D341Med (cell line): ENCODE data around the gene MAP4K3.

Experiments used
- DNase-seq: peaks from one replicate; pipeline ENCODE4 v3.0.0; 2012; ENCODE audit warnings: low spot score

Gene MAP4K3

DNA sequence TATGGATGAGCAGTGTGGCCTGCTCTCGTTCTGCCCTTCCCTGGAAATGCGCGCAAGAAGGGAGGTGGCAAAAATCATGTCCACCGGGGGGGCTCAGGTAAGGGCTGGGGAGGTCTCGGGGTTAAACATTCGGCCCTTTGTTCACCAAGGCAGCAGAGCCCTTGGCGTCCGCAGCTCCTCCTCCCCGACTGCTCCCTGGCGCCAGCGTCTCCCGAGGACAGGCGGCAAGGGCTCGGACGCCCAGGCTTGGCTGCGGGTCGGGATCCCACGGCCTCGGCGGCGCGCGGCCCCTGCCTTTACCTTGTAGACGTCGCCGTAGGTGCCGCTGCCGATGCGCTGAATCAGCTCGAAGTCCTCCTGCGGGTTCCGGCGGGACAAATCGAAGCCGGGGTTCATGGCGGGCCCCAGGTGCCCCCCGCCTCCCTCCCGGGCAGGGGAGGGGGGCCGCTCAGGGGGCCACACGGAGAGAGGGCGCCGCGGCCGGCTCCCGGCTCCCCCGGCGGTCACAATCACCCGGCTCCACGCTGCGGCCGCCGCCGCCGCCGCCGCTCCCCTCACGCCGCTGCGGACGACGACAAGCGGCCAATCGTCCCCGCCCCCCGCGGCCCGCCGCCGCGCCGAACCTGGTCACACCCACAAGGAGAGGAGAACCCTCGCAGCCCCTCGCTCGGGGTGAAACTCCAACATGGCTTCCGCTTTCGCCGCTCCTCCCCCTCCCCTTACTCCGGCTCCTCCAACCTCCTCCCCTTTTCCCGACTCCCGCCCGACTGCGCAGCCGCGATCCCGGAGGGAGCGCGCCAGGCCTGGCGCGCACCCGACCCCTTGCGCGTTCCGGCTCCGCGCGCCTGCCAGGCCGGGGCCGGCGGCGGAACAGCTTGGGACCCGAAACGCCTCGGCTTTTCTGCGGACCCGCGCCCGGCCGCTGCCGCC is at the start of gene MAP4K3:
Gene MAP4K3 (minus strand): TSS at position 694 of the 930 bp plus-strand sequence. CDS start 298 bp downstream, at position 396.
- peak; percentile 98 for DNase-seq

DNA sequence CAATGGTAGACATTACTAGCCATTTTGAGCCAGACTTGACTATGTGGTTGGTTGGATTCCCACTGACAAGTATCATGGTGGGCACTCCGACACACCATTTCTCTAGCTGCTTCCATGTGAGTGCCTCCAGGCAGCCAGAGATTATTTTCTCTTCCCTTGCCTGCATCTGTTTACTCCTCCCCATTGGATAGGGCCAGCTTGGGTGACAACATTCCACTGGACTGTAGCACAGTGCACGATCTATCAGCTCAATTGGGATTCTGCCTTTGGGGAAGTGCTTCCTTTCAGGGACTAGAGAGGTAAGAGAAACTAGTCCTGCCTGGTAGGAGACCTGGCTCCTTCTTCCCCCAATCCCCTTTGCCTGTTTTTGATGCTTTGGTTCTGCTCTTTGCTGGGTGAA is 49.0 kb upstream of the MAP4K3 start:
- DNase-seq: no peak

DNA sequence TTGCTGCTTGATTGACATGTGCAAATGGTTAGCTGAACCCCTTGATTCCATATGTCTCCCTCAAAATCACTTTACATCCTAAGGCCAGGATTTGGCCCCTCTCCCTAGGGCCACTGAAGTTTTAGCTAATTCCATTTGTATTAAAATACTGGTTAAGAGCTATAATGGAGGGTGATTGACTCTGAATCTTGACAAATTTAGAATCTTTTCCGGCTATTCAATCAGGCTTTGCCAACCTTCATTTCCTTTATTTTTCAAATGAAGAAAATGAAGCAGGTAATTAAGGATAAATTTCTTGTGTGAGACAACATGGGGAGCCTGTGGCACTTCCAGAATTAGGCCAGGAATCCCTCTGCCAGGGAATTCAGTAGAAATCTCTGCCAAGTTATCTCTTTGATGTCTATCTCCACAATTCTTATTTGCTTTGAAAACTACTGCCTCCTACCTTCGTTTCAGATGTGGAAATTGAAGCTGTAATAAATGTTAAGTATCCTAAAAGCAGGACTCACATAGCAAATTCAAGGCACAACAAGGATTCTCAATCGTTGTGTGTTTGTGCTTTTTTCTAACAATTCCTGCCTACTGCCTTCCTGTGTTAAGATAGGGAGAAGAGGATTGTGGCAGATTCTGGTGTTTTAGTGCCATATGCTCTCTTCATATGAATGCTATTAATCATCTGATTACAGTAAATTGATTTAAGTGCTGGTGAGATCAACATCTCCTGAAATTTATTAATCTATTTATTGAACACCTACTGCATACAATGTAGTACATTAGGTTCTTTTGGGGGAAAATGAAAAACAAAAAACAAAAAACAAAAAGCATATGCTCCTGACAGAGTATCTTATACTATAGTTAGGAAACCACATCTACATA is 47.8 kb upstream of the MAP4K3 start:
- DNase-seq: no peak

DNA sequence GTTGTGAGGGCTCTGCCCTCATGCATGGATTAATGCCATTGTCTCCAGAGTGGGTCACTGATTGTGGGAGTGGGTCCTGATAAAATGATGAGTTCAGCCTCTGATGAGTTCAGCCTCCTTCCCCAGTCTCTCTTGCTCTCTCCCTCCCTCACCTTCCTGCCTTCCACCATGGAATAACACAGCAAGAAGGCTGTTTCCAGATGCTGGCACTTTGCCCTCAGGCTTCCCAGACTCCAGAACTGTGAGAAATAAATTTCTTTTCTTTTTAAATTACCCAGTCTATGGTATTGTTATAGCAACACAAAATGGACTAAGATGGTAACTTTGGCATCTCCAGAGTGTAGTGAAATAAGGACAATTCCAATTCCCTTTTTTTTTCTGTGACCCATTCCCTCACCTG is 47.1 kb upstream of the MAP4K3 start:
- no peak for DNase-seq

DNA sequence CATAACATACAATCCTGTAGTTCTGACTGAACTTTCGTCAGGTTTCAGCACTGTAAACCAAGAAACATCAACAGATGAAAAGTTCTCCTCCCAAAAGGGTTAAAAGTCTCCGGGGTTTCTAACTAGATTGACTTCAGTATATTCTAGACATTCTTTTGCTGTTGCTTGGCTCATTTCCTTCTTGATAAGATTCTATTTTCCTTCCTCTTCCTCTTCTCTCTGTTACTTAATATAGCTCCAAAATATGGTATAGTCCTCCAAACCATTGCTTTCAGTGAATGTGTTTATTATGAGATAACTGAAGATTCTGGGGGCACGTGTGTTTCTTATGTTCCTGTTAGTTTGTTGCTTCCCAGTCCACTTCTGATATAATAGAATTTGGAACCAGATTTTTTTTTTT is 46.4 kb upstream of the MAP4K3 start:
- DNase-seq: no peak

DNA sequence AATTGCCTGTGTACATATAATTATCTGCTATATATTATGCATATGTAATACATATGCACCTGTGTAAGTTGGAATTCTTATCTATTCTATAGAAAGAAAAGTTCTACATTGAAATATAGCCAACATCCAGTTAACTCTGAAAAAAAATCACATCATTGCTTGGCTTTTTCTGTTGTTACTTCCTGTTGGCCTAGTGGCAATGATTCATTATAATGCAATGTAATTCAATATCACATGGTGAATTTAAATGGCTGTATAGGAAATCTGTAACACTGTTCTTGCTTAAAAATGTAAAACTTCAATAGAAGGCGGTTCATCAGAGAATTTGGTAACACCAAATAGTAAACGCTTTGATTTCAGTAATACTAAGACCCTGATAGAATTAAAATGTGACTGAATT is 44.5 kb upstream of the MAP4K3 start:
- no peak for DNase-seq

DNA sequence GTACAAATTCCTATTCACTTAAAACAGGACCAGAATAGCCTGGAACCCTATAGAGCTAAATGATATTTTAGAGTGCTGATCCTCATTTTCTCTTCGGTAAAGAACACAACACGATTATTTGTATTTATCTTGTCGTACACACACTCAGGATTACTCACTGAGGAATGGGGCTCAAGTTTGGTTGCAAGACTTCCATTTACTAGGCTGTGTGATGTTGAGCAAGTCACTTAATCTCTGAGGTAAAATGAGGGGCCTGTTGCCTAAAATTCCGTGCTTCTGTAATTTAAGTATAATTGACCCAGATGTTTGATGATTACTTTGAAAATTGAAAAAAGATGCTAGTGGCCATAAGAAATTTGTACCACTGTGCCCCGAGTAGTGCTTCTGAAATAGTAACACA is 42.6 kb upstream of the MAP4K3 start:
- DNase-seq: no peak

DNA sequence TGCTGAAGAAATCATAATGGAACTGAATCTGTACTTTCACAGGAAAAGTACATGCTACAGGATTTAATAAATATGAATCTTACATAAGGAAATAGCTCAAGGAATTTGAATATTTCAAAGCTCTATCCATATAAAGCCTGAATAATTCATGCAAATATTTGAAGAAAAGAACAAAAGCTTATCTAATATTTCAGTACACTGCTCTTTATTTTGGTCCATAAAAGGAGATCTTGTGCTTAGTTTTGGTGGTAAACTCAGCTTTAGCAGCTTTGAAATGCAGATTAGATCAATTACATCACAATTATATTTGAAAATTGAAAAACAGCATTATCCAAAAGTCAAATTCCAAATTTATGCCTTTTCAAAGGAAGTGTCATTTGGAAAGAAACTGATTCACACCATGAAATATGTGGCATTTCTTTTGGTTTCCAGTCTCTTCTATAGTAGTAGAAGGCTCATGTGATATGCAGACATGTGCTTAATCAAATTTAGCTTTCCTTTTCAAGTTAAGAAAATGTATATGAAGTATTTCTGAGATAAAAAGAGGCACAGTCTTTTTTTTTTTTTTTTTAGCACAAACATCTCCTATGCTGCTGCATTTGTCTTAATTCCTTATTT is 42.1 kb upstream of the MAP4K3 start:
- DNase-seq: no peak

DNA sequence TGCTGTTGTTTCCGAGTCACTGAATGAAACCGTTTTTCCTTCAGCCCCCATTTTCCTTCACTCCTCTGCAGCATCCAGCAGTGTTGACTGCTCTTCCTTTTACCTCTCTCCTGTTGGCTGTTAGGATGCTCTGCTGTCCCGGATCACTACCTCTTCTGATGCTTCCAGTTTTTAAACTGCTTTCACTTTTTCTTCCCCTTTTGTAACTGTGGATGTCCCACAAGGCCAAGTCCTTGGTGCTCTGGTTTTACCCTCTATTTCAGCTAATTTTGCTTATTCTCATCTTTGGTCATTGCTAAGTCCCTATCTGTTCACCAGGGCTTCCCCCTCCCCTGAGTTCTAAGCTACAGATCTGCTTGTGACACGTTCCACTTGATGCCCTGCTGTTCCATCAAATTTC is 39.4 kb upstream of the MAP4K3 start:
- DNase-seq: no peak

DNA sequence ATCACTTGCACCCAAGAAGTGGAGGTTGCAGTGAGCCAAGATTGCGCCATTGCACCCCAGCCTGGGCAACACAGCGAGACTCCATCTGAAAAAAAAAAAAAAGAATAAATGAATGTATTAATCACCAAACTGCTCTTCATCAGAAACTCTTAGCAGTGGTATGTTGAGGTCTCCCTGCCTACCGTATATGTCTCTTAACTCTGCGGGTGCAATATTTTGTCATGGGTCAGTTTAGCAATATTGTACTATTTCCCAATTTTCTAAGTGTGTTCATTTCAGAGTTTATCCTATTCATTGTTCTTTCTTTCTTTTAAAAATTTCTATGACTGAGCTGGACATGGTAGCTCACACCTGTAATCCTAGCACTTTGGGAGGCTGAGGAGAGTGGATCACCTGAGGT is 37.9 kb upstream of the MAP4K3 start:
- no peak for DNase-seq

DNA sequence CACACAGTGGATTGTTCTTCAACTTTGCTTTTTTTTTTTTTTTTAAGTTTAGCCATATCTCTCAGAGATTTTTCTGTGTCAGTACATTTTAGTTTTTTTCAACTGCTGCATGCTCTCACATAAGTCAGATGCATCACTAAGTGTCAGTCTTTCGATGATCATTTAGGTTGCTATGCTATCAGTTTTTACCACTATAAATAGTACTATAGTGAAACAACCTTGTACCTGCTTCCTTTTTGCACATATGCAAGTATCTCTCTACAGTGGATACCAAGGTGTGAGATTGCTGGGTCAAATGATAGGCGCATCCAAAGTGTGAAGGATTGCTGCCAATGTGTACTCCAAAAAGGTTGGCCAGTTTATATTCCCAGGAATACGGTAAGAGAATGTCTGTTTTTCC is 33.5 kb upstream of the MAP4K3 start:
- no peak for DNase-seq

DNA sequence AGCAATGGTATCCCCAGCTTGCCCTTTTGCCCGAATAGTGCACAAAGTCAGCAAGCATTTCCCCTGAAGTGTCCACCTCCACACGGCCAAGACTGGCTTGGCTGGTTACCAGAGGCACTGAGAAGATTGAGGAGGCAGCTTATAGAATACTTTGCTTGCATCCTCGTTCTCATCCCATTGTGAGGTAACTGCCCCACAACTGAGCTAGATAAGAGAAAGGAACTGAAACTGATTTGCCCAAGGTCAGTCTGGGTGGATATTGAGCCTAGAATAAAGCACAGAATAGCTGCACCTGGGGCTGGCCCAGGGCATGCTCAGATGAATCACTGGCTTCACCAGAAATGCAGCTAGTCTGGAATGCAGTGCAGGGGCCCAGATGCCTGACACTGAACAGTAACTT is 32.7 kb upstream of the MAP4K3 start:
- DNase-seq: no peak

DNA sequence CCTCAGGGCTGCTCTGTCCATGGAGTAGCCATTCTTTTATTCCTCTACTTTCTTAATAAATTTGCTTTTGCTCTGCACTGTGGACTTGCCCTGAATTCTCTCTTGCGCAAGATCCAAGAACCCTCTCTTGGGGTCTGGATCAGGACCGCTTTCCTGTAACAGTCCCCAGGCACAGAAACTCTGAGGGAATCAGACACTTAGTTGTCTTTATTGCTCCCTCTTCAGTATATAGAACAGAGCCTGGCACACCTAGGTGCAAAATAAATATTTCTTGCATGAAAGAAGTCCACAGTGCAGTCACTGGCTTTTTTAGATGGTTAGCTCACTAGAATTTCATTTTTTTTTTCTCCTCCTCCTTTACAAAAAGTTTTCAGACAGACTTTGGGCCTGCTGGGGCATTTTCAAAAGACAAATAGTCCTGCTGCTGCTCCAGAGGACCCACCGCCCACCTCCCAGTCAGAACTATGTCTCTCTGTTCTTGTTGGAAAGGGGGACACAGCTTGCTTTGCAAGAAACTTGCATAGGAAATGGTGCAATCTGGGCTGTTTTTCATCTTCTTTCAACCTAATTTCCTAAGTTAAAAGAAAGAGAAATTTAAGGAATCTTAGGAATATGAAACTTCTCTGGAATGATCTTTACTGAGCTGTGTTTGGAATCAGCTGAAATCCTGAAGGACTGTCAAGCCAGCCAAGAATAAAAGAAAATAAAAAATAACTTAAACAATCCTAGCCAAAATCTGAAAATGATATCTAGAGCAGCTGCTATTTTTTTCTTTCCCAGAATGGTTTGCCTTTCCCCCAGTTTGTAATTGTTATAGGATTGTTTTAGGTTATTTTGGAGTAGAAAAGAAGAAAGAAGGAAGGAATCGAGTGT is 31.7 kb upstream of the MAP4K3 start:
- DNase-seq: no peak

DNA sequence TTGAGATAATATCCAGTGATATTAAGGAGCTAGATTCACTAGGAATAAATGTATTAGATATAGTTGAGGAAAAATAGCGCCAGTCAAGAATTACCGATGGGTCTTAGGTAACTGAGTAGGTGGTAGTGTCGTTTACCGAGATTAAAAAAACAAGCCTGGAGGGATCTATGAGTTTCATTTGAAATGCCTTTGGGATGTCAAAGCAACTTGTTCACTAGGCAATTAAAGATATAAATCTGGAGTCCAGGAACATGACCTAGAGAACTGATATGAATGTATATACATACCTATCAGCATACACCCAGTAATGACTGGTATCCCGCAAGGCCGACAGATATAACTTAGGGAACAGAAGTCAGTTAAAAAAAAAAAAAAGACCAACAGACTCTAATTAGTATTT is 29.2 kb upstream of the MAP4K3 start:
- no peak for DNase-seq

DNA sequence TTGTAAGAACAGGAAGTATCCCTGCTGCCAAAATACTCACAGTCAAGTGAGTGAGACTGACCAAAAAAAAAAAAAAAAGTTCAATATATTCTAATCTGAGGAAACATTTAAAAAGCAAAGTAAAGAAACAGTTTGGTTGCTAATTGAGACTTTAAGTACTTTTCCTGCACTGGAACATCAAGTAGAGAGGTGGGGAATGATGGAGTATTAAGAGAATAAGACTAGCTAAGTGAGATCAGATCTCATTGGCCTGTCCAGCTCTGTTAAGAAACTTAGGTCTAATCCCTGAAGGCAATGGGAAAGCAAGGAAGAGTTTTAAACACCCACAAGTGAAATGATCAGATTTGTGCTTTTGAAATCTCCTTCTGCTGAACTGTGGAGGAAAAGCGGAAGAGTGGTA is 27.8 kb upstream of the MAP4K3 start:
- DNase-seq: no peak

DNA sequence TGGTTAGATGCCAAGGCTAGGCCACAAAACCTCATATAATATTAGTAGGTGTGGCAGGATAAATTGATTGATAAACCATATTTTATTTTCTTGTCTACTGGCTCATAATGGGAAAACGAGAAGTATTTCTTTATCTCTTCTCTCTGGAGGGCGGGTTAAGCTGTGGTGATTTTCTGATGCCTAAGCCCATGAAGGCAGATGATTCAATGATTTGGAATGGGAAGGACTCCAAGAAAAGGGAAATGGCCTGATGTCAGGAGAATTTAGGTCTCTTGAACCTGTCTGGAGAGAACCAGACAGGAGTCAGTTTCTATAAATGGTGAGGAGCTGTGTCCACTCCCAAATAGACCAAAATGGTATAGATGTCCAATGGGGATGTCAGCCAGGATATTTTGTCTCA is 18.7 kb upstream of the MAP4K3 start:
- DNase-seq: no peak

DNA sequence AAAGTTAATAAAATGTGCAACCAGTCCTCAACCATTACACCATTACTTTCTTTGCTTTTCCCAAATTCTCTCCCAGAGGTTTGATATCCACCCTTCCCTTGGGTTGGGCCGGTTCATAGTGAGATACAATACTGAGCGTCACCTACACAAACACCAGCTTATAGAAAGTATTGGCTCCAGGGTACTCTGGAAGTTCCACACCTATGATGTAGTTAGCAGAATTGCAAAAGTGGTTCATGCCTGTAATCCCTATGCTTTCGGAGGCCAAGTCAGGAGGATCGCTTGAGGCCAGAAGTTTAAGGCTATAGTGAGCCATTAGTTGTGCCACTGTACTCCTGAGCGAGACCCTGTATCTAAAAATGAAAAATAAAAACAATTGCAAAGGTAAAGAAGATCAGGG is 15.3 kb upstream of the MAP4K3 start:
- DNase-seq: no peak

DNA sequence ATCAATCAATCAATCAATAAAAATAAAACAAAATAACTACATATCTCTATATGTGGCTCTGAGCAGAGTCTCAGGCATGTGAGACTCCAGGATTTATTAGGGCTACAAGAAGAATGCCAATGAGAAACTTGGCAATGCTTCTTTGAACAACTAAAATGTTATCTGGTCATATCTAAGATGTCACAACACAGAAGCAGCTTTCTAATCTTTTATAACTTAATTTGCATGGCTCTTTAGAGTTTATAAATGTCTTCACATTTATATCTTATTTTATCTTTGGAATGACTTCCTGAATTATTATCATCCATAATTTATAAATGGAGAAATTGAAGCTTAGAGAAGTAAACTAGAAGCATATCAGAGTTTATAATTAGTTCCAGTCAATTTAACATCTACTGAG is 14.9 kb upstream of the MAP4K3 start:
- DNase-seq: no peak

DNA sequence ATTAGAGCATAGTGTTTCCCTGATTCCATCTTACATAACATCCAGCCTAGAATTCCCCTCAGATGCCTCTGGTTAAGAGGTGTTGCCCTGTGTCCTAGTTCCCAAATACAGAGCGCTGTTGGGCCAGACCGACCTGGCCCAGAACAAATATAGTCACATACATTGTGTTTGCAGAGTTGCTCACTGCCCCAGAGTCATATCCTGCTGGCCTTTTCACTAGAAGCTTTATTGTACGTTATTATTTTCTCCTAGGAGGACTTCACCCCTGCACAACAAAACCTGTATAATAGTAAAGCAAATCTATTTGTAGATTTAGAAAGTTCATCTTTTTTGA is 11.1 kb upstream of the MAP4K3 start:
- no peak for DNase-seq

DNA sequence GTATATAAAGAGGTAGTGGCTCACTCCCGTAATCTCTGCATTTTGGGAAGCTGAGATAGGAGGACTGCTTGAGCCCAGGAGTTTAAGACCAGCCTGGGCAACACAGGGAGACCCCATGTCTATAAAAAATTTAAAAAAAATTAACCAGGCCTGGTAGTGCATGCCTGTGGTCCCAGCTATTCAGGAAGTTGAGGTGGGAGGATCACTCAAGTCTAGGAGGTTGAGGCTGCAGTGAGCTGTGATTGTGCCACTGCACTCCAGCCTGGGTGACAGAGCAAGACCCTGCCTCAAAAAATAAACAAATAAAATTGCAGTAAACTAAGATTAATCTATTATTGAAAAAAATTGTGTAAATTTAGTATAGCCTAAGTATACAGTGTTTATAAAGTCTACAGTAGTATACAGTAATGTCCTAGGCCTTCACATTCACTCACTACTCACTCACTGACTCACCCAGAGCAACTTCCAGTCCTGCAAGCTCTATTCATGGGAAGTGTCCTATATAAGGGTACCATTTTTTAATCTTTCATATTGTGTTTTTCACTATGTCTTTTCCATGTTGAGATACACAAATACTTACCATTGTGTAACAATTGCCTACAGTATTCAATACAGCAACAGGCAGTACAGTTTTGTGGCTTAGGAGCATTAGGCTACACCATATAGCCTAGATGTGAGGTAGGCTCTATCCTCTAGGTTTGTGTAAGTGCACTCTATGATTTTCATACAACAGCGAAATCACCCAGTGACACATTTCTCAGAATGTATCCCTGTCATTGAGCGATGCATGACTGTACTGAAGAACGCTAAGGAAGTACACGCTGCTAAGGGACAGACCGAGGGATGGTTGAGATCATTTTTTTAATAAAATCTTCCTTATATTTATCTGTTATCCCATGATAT is 10.4 kb upstream of the MAP4K3 start:
- DNase-seq: no peak

DNA sequence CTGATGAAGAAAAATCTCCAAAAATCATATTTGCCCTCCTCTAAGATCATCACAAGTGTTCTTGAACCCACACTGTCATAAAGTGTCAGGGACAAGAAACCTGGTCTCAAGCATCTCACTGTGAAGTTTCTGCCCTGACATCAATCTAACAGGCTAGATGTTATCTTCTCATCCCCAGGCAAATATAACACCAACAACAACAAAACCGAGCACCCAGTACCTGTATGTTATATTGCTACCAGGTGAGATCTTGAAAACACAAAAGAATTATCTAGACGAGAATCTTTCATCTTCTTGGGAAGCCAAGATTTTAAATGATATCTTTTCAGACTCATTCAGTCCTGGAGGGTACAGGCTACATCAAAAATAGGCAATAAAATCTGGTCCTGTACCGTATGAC is 8.8 kb upstream of the MAP4K3 start:
- DNase-seq: no peak
